ENCODE data around the gene DOCK9.

DOCK9 gene

DNA sequence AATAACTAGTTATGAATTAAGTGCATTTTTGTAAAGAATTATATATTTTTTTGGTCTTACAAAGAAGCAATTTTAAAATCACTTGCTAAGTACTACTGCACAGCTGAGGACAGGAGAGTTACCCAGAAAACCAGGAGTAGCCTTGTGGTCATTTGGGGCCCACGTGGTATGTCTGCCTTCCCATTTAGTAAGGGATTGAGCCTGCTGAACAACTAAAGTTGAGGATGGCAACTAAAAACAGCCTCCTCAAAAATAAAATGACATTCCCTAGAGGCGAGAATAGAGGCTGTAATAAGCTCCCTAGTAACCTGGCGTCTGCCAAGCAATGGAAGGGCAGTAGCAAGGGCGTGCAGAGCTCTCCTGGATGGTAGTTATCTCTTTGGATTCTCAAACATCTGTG lies 36.3 kb downstream of the DOCK9 start:
- no peak for DNase-seq

- no peak for DNase-seq
Measured at GRCh38 chr13:98941126-98941525, 36.7 kb downstream of the DOCK9 start.

DNA sequence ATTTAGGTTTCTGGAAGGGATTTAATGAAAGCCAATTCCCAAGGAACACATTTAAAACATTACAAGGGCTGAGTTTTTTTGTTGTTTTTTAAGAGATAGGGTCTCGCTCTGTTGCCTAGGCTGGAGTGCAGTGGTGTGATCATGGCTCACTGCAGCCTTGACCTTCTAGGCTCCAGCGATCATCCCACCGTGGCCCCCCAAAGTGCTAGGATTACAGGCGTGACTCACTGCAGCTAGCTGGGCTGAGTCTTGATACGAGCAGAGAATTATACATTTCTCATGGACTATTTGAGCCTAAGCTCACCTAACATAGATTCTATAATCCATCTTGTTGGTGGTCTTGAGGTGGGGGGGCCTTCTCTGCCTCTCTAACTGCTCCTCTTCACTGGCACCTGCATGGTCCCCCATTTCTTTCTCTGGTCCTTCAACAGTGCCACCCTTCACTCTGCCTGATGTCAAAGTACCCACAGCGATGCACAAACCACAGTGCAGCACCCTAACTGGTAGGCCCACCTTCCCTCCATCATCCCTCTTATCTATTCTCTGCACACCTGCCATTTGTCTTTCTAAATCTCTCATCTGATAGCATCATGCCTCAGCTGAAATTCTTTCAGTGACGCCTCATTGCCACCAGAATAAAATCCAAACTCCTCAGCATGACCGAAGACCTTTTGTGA lies 37.4 kb downstream of the DOCK9 start:
- no peak for DNase-seq

GRCh38 chr13:98939660-98940191 lies 38.1 kb downstream of the DOCK9 start:
- DNase-seq: no peak

DNA sequence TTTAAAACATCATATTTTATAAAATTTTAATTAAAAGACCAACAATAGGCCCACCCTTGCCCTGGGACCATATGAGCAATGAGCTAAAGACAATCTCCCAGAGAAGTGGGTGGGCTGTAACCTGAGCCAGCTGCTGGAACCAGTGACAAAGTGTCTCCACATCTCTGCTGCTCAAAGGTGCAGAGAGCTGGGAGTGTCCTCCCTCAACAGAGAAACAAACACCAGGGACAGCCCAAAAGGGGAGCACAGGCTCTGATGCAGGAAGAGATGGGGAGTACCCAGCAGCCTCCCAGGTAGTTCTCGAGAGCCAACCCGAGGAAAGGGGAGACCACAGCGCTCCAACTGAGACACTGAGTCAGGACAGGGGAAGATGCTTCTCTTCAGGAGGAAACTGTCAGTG lies 39.1 kb downstream of the DOCK9 start:
- DNase-seq: no peak

DNA sequence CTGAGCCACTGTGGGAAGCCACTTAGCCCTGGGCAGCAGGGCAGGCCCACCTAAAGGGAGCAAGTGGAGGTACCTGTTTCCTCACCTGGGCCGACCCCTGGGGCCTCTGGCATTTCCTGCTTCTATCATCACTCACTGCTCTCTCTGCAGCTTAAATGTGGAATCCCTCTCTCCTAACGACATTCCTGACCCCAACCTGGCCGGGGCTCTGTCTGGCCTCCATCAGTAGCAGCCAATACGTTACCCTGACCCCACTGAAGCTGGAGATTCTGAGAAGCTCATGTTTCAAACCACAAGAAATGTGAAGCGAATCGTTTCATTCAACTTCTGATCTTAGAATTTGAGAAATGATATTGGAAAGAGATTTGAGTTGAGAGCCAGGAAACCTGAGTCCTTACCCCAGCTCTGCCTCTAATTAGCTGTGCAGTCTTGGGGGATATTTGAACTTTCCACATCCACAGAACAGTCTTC lies 39.9 kb downstream of the DOCK9 start:
- no peak for DNase-seq

- no peak for DNase-seq
Measured at GRCh38 chr13:98934243-98934642, 43.6 kb downstream of the DOCK9 start.

DNA sequence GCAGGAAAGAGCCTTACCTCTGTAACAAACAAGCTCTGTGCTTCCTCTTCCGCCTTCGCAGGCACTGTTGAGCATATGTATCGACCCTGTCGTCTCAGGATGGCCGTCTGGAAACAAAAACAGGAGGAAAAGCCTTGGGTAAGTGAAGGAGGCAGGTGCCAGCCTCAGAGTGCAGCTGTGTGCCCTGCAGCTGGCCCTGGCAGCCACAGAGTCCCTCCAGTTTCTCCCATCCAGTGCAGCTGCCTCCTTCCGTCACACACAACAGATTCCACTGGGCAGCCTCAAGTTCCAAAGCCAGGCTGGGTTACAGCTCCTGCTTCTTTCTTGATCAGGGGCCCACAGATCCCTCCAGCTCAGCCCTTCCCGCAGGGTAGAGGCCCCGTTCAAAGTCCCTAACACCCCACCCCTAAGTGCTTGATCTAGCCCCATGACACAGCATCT lies 47.7 kb downstream of the DOCK9 start:
- no peak for DNase-seq

- DNase-seq: no peak
Measured at GRCh38 chr13:98927951-98928927, 49.6 kb downstream of the DOCK9 start.

DNA sequence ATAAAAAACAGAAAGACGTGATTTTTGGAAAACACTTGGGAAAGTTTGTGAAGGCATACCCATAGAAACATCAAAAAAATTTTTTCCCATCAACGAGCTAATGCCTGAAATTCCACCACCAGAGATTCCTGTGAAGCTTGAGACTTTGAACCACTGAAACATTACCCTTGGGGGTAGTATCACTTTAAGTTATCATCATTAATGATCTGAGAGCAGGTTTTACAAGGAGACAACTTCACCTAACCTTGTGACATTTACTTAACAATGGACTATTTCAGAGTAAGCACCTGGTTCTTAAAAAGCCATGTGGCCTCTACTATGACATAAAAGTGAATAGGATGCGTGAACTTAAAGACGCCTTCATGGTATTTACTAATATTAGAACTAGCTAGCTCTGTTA lies 51.9 kb downstream of the DOCK9 start:
- DNase-seq: no peak

DNA sequence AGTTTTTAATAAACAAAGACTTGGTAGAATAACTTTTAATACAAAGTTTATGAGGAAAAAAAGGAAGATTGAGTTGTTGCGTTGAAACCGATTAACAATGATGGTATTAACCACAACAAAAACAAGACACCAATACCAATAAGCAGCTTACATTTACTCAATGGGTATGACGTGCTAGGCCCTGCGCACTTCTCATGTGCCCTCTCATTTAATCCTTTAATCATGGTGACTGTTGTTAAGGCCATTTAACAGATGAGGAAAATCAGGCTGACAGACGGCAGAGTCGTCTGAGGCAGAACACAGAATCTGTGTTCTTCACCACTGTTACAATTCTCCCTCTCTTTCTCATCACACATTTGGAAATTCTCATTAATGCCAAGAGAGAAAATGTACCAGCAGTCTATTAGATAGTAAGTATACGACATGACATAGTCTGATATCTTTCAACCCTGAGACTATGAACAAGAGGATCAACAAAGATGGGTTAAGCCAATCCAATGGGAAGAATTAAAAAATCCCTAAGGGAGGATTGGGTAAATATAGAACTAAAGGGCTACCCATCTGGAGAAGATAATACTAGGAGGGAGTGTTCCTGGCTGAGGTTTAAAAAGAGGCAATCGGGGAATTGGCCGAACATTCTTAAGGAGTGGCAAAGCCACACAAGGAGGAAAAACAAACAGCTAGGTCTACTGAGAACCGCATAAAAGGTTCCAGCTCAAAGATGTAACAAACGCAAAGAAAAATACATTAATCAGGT lies 54.0 kb downstream of the DOCK9 start:
- DNase-seq: no peak

DNA sequence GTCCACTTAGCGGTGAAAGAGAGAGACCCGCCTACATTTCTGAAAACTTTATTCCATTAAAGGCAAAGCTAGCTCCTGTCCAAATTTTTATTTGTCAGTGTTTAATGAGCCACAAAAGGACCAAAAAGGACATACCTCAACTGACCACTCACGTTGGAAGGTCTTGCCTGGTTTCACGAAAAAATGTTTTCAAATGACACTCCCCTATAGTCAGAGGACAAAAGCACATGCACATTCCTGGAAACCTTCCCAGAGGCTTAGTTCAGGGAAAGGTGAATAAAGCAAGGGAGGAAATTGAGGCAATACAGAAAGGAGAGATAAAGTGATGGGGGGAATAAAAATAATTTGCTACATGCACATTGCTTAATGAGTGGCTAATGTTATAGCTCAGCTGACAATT lies 55.6 kb downstream of the DOCK9 start:
- DNase-seq: no peak

DNA sequence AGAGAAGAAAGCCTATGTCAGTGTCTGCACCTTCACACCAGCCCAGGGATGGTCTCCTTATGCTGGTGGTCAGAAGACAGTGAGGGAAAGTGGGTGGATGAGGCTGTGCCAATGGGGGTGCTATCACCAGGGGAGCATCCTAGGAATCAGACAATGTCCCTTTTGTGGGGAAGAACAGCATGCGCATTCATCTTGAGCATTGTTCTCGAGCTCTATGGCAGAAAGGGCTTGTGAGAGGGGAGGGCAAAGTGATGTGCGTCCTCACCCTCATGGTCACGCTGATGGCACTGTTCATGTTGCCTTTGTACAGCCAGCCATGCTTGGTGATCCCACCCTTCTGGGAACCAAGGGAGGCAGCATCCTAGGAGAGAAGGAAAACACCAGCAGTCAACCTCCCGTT lies 56.1 kb downstream of the DOCK9 start:
- no peak for DNase-seq

- DNase-seq: no peak
Measured at GRCh38 chr13:98921015-98921580, 56.8 kb downstream of the DOCK9 start.

- no peak for DNase-seq
Measured at GRCh38 chr13:98919566-98919965, 58.3 kb downstream of the DOCK9 start.

GRCh38 chr13:98918771-98919170 lies 59.1 kb downstream of the DOCK9 start:
- DNase-seq: no peak

DNA sequence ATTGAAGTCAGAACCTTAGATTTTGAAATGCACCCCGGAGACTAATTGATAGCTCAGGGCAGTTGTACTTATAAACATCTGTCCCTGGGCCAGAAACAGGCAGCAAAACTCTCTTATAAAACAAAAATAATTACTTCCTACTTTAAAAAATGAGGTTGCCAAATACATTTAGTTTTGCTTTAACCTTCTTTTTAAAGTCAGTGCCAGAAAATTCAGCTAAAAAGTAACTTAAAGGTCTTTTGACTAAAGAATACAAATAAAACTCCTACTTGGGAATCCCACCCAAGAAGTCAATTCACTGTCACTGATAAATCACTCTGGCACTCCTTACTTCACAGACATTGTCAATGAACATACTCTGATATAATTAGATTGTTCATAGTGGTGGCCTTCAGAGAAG lies 60.7 kb downstream of the DOCK9 start:
- DNase-seq: no peak

- no peak for DNase-seq
Measured at GRCh38 chr13:98916403-98916802, 61.5 kb downstream of the DOCK9 start.

GRCh38 chr13:98915981-98916380 lies 61.9 kb downstream of the DOCK9 start:
- DNase-seq: no peak

GRCh38 chr13:98915563-98915962 lies 62.3 kb downstream of the DOCK9 start:
- DNase-seq: no peak

GRCh38 chr13:98913741-98914140 lies 64.1 kb downstream of the DOCK9 start:
- no peak for DNase-seq

DNA sequence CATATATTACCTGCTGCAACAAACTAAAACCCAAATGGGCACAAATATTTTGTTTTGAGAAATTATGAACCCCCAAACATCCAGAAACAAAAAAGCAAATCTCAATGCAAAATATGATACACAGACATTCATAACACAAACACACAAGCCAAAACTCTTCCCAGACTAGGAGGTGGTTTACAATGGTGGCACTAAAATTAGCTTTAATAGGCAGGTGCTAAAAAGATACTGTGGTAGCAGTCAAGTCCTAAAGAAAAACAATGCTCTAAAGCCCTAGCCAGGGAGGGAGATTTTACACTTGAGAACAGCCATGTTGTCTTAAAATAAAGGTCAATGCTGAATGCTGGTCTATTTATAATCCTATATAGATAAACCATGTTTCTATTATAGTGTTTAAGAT lies 65.0 kb downstream of the DOCK9 start:
- DNase-seq: no peak

DNA sequence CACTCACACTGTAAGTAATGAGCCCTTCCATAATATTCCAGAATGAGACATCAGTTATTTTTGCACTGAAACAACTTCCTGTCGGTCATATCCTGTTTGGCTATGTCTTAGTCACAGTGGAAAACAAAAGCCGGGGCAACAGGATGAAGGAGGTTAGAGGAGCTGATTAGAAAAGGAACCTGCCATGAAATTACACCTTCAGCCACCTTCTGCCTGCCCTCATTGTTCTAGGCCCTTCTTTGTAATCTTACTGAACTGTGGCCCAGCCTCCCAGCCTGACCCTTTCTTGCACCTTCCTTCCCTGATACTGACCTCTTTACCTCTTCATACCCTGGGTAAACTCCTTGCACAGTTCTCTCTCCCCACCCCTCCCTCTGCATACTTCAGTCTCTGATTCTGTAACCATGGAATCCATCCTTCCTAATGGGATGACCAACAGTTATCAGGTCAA lies 67.3 kb downstream of the DOCK9 start:
- no peak for DNase-seq
